GM12878 (cell line): ENCODE data around the gene MYH9. TPM values are rescaled to one million over a fixed set of nuclear protein-coding genes. Genes with fewer than 3 reads are reported as not detected.

Experiments used
- BACH1 ChIP-seq: fragments of 450-650 bp; IDR thresholded peaks from 2 replicates; pipeline ENCODE4 v1.6.1; 2017; ENCODE audit warnings: mild to moderate bottlenecking, borderline replicate concordance
- BHLHE40 ChIP-seq, 2 experiments: fragments of 450-650 bp in 1 of 2; IDR thresholded peaks; 2 replicates each; pipeline ENCODE4 v1.6.1; 2011 to 2017; ENCODE audit warnings: low read depth in 2 of 2, borderline replicate concordance in 1 of 2, improper control_type of control experiment in 1 of 2, low read length in 1 of 2, mild to moderate bottlenecking in 1 of 2
- CEBPZ ChIP-seq: fragments of 150-350 bp; IDR thresholded peaks from 2 replicates; pipeline ENCODE4 v1.6.1; 2016; ENCODE audit warnings: low read depth, low read length
- CHD2 ChIP-seq: IDR thresholded peaks from 2 replicates; pipeline ENCODE4 v1.6.1; 2011; ENCODE audit warnings: low read depth, low read length, improper control_type of control experiment, borderline replicate concordance
- CHD4 ChIP-seq: fragments of 200-600 bp; sonication (generic); IDR thresholded peaks from 2 replicates; pipeline ENCODE4 v1.6.1; 2016; ENCODE audit warnings: mild to moderate bottlenecking
- CREM ChIP-seq: IDR thresholded peaks from 2 replicates; pipeline ENCODE4 v1.6.1; 2014; ENCODE audit warnings: antibody characterized with exemption, low read depth
- ESRRA ChIP-seq: IDR thresholded peaks from 2 replicates; pipeline ENCODE4 v1.6.1; 2012; ENCODE audit warnings: mild to moderate bottlenecking, low read length, improper control_type of control experiment
- IKZF1 ChIP-seq: fragments of 450-650 bp; conservative IDR thresholded peaks from 2 replicates; pipeline ENCODE4 v1.6.1; 2017; ENCODE audit warnings: antibody characterized with exemption, mild to moderate bottlenecking
- IKZF2 ChIP-seq, 2 experiments: fragments of 450-650 bp; IDR thresholded peaks; 2 replicates each; pipeline ENCODE4 v1.6.1; 2017; ENCODE audit warnings: mild to moderate bottlenecking in 2 of 2, moderate library complexity in 2 of 2
- IRF5 ChIP-seq: fragments of 450-650 bp; IDR thresholded peaks from 2 replicates; pipeline ENCODE4 v1.6.1; 2017; ENCODE audit warnings: borderline replicate concordance
- MYC ChIP-seq: IDR thresholded peaks from 2 replicates; pipeline ENCODE4 v1.6.1; 2011; ENCODE audit warnings: mild to moderate bottlenecking, low read length, moderate library complexity, inconsistent platforms; ENCODE audit not compliant: insufficient read depth, insufficient replicate concordance, insufficient read length, severe bottlenecking
- NBN ChIP-seq: fragments of 450-650 bp; IDR thresholded peaks from 2 replicates; pipeline ENCODE4 v1.6.1; 2016
- NKRF ChIP-seq: fragments of 450-650 bp; conservative IDR thresholded peaks from 2 replicates; pipeline ENCODE4 v1.6.1; 2017; ENCODE audit warnings: mild to moderate bottlenecking, moderate library complexity
- PKNOX1 ChIP-seq: fragments of 450-650 bp; IDR thresholded peaks from 2 replicates; pipeline ENCODE4 v1.6.1; 2016; ENCODE audit warnings: mild to moderate bottlenecking
- RB1 ChIP-seq: fragments of 450-650 bp; formaldehyde crosslinking; IDR thresholded peaks from 2 replicates; pipeline ENCODE4 v1.6.1; 2017; ENCODE audit warnings: mild to moderate bottlenecking, borderline replicate concordance
- REST ChIP-seq: IDR thresholded peaks from 2 replicates; pipeline ENCODE4 v1.6.1; 2012; ENCODE audit warnings: mild to moderate bottlenecking, low read depth, low read length
- SIN3A ChIP-seq: IDR thresholded peaks from 2 replicates; pipeline ENCODE4 v1.6.1; 2012; ENCODE audit warnings: low read depth, low read length, improper control_type of control experiment
- ZNF384 ChIP-seq: IDR thresholded peaks from 2 replicates; pipeline ENCODE4 v1.6.1; 2012; ENCODE audit warnings: low read depth, mild to moderate bottlenecking, low read length, improper control_type of control experiment, borderline replicate concordance
- polyA plus RNA-seq, 11 experiments: library from polyadenylated mRNA; depleted of rRNA in 4 of 11; unstranded in 6 of 11; stranded (reverse) in 5 of 11; fragments of >200 nt; fragmentation: Nextera tagmentation in 4 of 11; fragmentation: Illumina TruSeq in 1 of 11; extraction: Ambion mirVana in 4 of 11; extraction: Trizol in 1 of 11; gene quantifications; 1 replicate in 1 of 11; 2 replicates in 10 of 11; pipeline versions ENCODE4 v1.2.1 to v1.2.3, GENCODE V29; 2011 to 2016; ENCODE audit warnings: inconsistent platforms in 2 of 11, missing spikeins in 2 of 11, low read depth in 1 of 11
- total RNA-seq, 4 experiments: library from RNA; depleted of rRNA in 3 of 4; stranded (reverse); fragments of >200 nt in 3 of 4; fragmentation: Illumina TruSeq in 1 of 4; extraction: Trizol in 1 of 4; gene quantifications; 2 replicates each; pipeline versions ENCODE4 v1.2.1 to v1.2.3, GENCODE V29; 2013 to 2021

Gene MYH9
- total and polyA plus RNA-seq, 10 of the 15 experiments (the other 5 are each of a cell fraction or from before 2014, with no cell fraction given), result 5.1 to 525 (median 145) TPM

- TF ChIP-seq CEBPZ (no peak), CREM (peak; percentile 15; the same call in 1 of the 2 replicates), NBN (no peak), BHLHE40 (IDR thresholded peaks at IDR 0.05; ENCODE audit: borderline replicate concordance in 1 of 2, low read depth in 2 of 2, low read length in 1 of 2) (peak; percentile 75 to 83), REST (no peak), SIN3A (peak; percentile 96), IKZF2 (IDR thresholded peaks at IDR 0.05) (peak; percentile 30 to 54; a peak in 1 of 4 replicates), CHD2 (no peak), ESRRA (no peak), NKRF (peak; percentile 91), ZNF384 (peak; percentile 90), IKZF1 (peak; percentile 71), BACH1 (no peak), RB1 (0 out of 2 replicates have a peak, but pooled peaks have one; percentile 27), MYC (no peak), PKNOX1 (no peak), CHD4 (no peak), IRF5 (no peak)
Measured at GRCh38 chr22:36332623-36333332, 55.0 kb downstream of the MYH9 start (continued).
